WTC11 (cell line): Measurements from ENCODE around the gene KRT12. TPM values are rescaled to one million over a fixed set of nuclear protein-coding genes. Genes with fewer than 3 reads are reported as not detected.

Source experiments
- ATAC-seq: fragments of 200-7000 bp; cut with Tn5 transposase; 2 replicates; pipeline ENCODE4 v1.10.0; 2021; ENCODE audit warnings: mild to moderate bottlenecking, moderate library complexity
- CTCF ChIA-PET: fragments of 300-600 bp; sonication (Branson Sonifier 250); formaldehyde crosslinking; loops from one replicate; lab custom pipeline; 2021; ENCODE audit warnings: antibody characterized with exemption; lab: Charles Lee
- POLR2A ChIA-PET: fragments of 350-600 bp; sonication (Branson Sonifier 250); formaldehyde crosslinking; loops from one replicate; lab custom pipeline; 2021; ENCODE audit warnings: antibody characterized with exemption; lab: Charles Lee
- DNase-seq: peaks from one replicate; pipeline ENCODE4 v3.0.0; 2021; ENCODE audit warnings: low spot score
- H3K27ac Mint-ChIP-seq: 2 replicates; pipeline ENCODE4 v1.8.0; 2021; ENCODE audit warnings: mixed read lengths
- H3K27me3 Mint-ChIP-seq: 2 replicates; pipeline ENCODE4 v1.8.0; 2021; ENCODE audit warnings: low read depth, mild to moderate bottlenecking, moderate library complexity, mixed read lengths
- H3K36me3 Mint-ChIP-seq: 2 replicates; pipeline ENCODE4 v1.8.0; 2021; ENCODE audit warnings: mixed read lengths
- H3K4me1 Mint-ChIP-seq: 2 replicates; pipeline ENCODE4 v1.8.0; 2022; ENCODE audit warnings: mixed read lengths
- H3K4me3 Mint-ChIP-seq: 2 replicates; pipeline ENCODE4 v1.8.0; 2021; ENCODE audit warnings: mild to moderate bottlenecking, moderate library complexity, mixed read lengths
- H3K9me3 Mint-ChIP-seq: 2 replicates; pipeline ENCODE4 v1.8.0; 2021; ENCODE audit warnings: mixed read lengths
- ATF1 ChIP-seq: sonication (generic); formaldehyde crosslinking; IDR thresholded peaks from 2 replicates; pipeline ENCODE4 v1.8.1; 2023; ENCODE audit warnings: mild to moderate bottlenecking, moderate library complexity, missing genetic modification reagents
- CBFB ChIP-seq: sonication (generic); formaldehyde crosslinking; IDR thresholded peaks from 2 replicates; pipeline ENCODE4 v1.8.1; 2022; ENCODE audit warnings: mild to moderate bottlenecking, low read depth, missing genetic modification reagents
- ELF4 ChIP-seq: sonication (generic); formaldehyde crosslinking; IDR thresholded peaks from 2 replicates; pipeline ENCODE4 v1.8.1; 2022; ENCODE audit warnings: low read depth, mild to moderate bottlenecking, moderate library complexity, missing genetic modification reagents
- ETV6 ChIP-seq: sonication (generic); formaldehyde crosslinking; IDR thresholded peaks from 2 replicates; pipeline ENCODE4 v1.8.1; 2022; ENCODE audit warnings: mild to moderate bottlenecking, missing genetic modification reagents
- FOXK1 ChIP-seq: sonication (generic); formaldehyde crosslinking; IDR thresholded peaks from 2 replicates; pipeline ENCODE4 v1.8.0; 2022; ENCODE audit warnings: mild to moderate bottlenecking, moderate library complexity, missing genetic modification reagents
- FOXP1 ChIP-seq: sonication (generic); formaldehyde crosslinking; IDR thresholded peaks from 2 replicates; pipeline ENCODE4 v1.8.0; 2022; ENCODE audit warnings: missing genetic modification reagents, mild to moderate bottlenecking, moderate library complexity, borderline replicate concordance
- IRF2 ChIP-seq: sonication (generic); formaldehyde crosslinking; IDR thresholded peaks from 2 replicates; pipeline ENCODE4 v1.8.0; 2022; ENCODE audit warnings: low read depth, missing genetic modification reagents, borderline replicate concordance
- JAZF1 ChIP-seq: fragments of 250-450 bp; sonication (Bioruptor Pico); IDR thresholded peaks from 2 replicates; pipeline ENCODE4 v1.9.0; 2021; ENCODE audit warnings: moderate library complexity, mild to moderate bottlenecking, inconsistent platforms
- JUN ChIP-seq: sonication (generic); formaldehyde crosslinking; IDR thresholded peaks from 2 replicates; pipeline ENCODE4 v1.8.0; 2023; ENCODE audit warnings: mild to moderate bottlenecking, missing genetic modification reagents
- NFE2L1 ChIP-seq: sonication (generic); formaldehyde crosslinking; IDR thresholded peaks from 2 replicates; pipeline ENCODE4 v1.8.1; 2023; ENCODE audit warnings: missing genetic modification reagents
- NR3C1 ChIP-seq: sonication (generic); formaldehyde crosslinking; conservative IDR thresholded peaks from 2 replicates; pipeline ENCODE4 v1.8.1; 2023; ENCODE audit warnings: low read depth, mild to moderate bottlenecking, missing genetic modification reagents
- OVOL2 ChIP-seq: fragments of 250-450 bp; sonication (Bioruptor Pico); IDR thresholded peaks from 2 replicates; pipeline ENCODE4 v1.9.0; 2021; ENCODE audit warnings: mild to moderate bottlenecking, borderline replicate concordance
- PRRX2 ChIP-seq: fragments of 250-450 bp; sonication (Bioruptor Pico); IDR thresholded peaks from 2 replicates; pipeline ENCODE4 v1.8.0; 2021; ENCODE audit warnings: mild to moderate bottlenecking
- TEAD1 ChIP-seq: sonication (generic); formaldehyde crosslinking; IDR thresholded peaks from 2 replicates; pipeline ENCODE4 v1.8.0; 2022; ENCODE audit warnings: mild to moderate bottlenecking, missing genetic modification reagents
- ZNF121 ChIP-seq: sonication (generic); formaldehyde crosslinking; IDR thresholded peaks from 2 replicates; pipeline ENCODE4 v1.8.0; 2023; ENCODE audit warnings: missing genetic modification reagents
- ZNF263 ChIP-seq: sonication (generic); formaldehyde crosslinking; IDR thresholded peaks from 2 replicates; pipeline ENCODE4 v1.8.1; 2022; ENCODE audit warnings: low read depth, mild to moderate bottlenecking, moderate library complexity, missing genetic modification reagents
- ZNF423 ChIP-seq: fragments of 250-450 bp; sonication (Bioruptor Pico); IDR thresholded peaks from 2 replicates; pipeline ENCODE4 v2.1.2; 2022; ENCODE audit warnings: mild to moderate bottlenecking, moderate library complexity
- ZNF671 ChIP-seq: fragments of 250-450 bp; sonication (Bioruptor Pico); IDR thresholded peaks from 2 replicates; pipeline ENCODE4 v1.8.0; 2021; ENCODE audit warnings: mild to moderate bottlenecking
- total RNA-seq: library from RNA; stranded (reverse); gene quantifications from 3 replicates; pipeline ENCODE4 v1.2.3, GENCODE V29; 2021
- TF ChIP-seq, protein P1 (sequence below): sonication (generic); formaldehyde crosslinking; IDR thresholded peaks from 2 replicates; pipeline ENCODE4 v1.8.1; 2023; ENCODE audit warnings: mild to moderate bottlenecking, missing genetic modification reagents
- TF ChIP-seq, protein P2 (sequence below): sonication (generic); formaldehyde crosslinking; IDR thresholded peaks from 2 replicates; pipeline ENCODE4 v1.8.1; 2023; ENCODE audit warnings: mild to moderate bottlenecking, missing genetic modification reagents, moderate library complexity
- TF ChIP-seq, protein P3 (sequence below): fragments of 250-450 bp; sonication (Bioruptor Pico); IDR thresholded peaks from 2 replicates; pipeline ENCODE4 v1.9.0; 2021; ENCODE audit warnings: mild to moderate bottlenecking
- TF ChIP-seq, protein P4 (sequence below): sonication (generic); formaldehyde crosslinking; IDR thresholded peaks from 2 replicates; pipeline ENCODE4 v1.8.1; 2022; ENCODE audit warnings: mild to moderate bottlenecking, missing genetic modification reagents, moderate library complexity, borderline replicate concordance
- TF ChIP-seq, protein P5 (sequence below): sonication (generic); formaldehyde crosslinking; IDR thresholded peaks from 2 replicates; pipeline ENCODE4 v1.8.1; 2023; ENCODE audit warnings: mild to moderate bottlenecking, missing genetic modification reagents
- TF ChIP-seq, protein P6 (sequence below): sonication (generic); formaldehyde crosslinking; IDR thresholded peaks from 2 replicates; pipeline ENCODE4 v1.8.1; 2022; ENCODE audit warnings: low read depth, mild to moderate bottlenecking, moderate library complexity, missing genetic modification reagents, borderline replicate concordance
- TF ChIP-seq, protein P7 (sequence below): fragments of 250-450 bp; sonication (Bioruptor Pico); IDR thresholded peaks from 2 replicates; pipeline ENCODE4 v1.9.0; 2021; ENCODE audit warnings: moderate library complexity, mild to moderate bottlenecking, inconsistent platforms, borderline replicate concordance

KRT12 gene
- total RNA-seq, 1 experiment from 2014 or later, result not detected

DNA sequence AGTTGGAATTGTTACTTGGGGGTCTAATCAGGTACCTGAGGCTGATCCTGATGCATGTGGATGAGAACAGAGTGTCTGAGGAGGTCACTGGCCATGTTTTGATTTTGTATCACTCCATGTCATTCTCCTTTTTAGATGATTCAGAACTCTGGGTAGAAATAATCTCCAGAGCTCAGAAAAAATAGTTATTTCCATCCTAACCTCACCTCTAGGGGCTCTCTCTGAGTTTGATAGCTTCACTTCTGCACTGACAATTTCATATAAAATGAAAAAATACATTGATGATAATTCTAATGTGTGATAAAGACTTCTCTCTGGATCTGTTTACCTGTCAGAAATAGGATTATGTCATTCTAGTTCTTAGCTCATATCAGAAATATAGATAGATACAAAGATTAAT lies 6.2 kb upstream of the KRT12 start:
- no peak for TF ChIP-seq ETV6 (CRISPR knock-in tag)
- no peak for TF ChIP-seq FOXP1 (CRISPR knock-in tag)
- TF ChIP-seq, protein P1, sequence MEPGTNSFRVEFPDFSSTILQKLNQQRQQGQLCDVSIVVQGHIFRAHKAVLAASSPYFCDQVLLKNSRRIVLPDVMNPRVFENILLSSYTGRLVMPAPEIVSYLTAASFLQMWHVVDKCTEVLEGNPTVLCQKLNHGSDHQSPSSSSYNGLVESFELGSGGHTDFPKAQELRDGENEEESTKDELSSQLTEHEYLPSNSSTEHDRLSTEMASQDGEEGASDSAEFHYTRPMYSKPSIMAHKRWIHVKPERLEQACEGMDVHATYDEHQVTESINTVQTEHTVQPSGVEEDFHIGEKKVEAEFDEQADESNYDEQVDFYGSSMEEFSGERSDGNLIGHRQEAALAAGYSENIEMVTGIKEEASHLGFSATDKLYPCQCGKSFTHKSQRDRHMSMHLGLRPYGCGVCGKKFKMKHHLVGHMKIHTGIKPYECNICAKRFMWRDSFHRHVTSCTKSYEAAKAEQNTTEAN (CRISPR knock-in tag), result no peak
- TF ChIP-seq CBFB (CRISPR knock-in tag), result no peak
- TF ChIP-seq ZNF263 (CRISPR knock-in tag), result no peak
- TF ChIP-seq ZNF121 (CRISPR knock-in tag), result no peak
- no peak for TF ChIP-seq NFE2L1 (CRISPR knock-in tag)
- no peak for TF ChIP-seq ATF1 (CRISPR knock-in tag)
- TF ChIP-seq TEAD1 (CRISPR knock-in tag), result no peak
- TF ChIP-seq JAZF1 (CRISPR knock-in tag), result no peak
- no peak for TF ChIP-seq ZNF423 (CRISPR knock-in tag)
- TF ChIP-seq JUN (CRISPR knock-in tag), result no peak
- TF ChIP-seq, all 79 proteins: peak for 0
- DNase-seq (no peak), ATAC-seq (no peak)
- CTCF ChIA-PET, result interaction anchor here (0.8 to 1.9 kb wide), 8 partner anchors 10 to 790 kb away, joined by 3 to 12 read pairs (median 3); partner anchors contain the start of gene KRT20
- Mint-ChIP-seq H3K4me3 (no peak overlapping the region), H3K36me3 (no peaks in the 10 kb centered on the region), H3K4me1 (peaks cover 20% of the 10 kb centered on the region), H3K27ac (no peak overlapping the region), H3K9me3 (peaks cover 4% of the 10 kb centered on the region; the same call in 1 of the 2 replicates), H3K27me3 (no peaks in the 10 kb centered on the region)
- POLR2A ChIA-PET, result no interaction called here

DNA sequence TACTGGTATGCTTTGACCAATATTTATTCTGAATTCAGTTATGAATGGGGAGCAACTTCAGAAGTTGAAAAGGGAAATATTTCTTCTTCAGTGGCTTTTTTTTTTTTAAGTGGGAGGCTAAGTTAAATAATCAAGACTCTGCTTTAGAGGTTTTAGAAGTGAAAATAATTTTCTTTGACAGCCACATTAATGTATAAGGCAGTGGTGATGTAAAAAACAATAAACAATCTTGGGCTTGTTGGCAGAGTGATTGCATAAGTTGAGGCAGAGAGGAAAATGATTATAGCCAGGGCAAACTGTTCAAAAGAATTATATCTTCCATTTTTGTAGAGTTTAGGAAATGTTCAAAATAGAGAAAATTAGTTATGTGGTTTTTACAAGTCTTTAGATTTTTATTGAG lies 5.4 kb upstream of the KRT12 start:
- no peaks in the 10 kb centered on the region for H3K27me3 Mint-ChIP-seq
- no peak overlapping the region for H3K4me3 Mint-ChIP-seq
- H3K27ac Mint-ChIP-seq, result no peak overlapping the region
- CTCF ChIA-PET, result interaction anchor here (2.1 kb wide), 1 partner anchor 9 kb away, joined by 11 read pairs; no protein-coding TSS in a partner anchor
- H3K9me3 Mint-ChIP-seq, result peaks cover 4% of the 10 kb centered on the region; the same call in 1 of the 2 replicates
- POLR2A ChIA-PET, result no interaction called here
- no peaks in the 10 kb centered on the region for H3K36me3 Mint-ChIP-seq
- no peak for DNase-seq
- peaks cover 20% of the 10 kb centered on the region for H3K4me1 Mint-ChIP-seq
- no peak for ATAC-seq
- TF ChIP-seq, protein P2, sequence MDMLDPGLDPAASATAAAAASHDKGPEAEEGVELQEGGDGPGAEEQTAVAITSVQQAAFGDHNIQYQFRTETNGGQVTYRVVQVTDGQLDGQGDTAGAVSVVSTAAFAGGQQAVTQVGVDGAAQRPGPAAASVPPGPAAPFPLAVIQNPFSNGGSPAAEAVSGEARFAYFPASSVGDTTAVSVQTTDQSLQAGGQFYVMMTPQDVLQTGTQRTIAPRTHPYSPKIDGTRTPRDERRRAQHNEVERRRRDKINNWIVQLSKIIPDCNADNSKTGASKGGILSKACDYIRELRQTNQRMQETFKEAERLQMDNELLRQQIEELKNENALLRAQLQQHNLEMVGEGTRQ (CRISPR knock-in tag), result no peak
- TF ChIP-seq, protein P3, sequence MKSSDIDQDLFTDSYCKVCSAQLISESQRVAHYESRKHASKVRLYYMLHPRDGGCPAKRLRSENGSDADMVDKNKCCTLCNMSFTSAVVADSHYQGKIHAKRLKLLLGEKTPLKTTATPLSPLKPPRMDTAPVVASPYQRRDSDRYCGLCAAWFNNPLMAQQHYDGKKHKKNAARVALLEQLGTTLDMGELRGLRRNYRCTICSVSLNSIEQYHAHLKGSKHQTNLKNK, result no peak
- TF ChIP-seq OVOL2 (CRISPR knock-in tag), result no peak
- TF ChIP-seq, protein P4, sequence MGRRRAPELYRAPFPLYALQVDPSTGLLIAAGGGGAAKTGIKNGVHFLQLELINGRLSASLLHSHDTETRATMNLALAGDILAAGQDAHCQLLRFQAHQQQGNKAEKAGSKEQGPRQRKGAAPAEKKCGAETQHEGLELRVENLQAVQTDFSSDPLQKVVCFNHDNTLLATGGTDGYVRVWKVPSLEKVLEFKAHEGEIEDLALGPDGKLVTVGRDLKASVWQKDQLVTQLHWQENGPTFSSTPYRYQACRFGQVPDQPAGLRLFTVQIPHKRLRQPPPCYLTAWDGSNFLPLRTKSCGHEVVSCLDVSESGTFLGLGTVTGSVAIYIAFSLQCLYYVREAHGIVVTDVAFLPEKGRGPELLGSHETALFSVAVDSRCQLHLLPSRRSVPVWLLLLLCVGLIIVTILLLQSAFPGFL (CRISPR knock-in tag), result no peak
- TF ChIP-seq, protein P5, sequence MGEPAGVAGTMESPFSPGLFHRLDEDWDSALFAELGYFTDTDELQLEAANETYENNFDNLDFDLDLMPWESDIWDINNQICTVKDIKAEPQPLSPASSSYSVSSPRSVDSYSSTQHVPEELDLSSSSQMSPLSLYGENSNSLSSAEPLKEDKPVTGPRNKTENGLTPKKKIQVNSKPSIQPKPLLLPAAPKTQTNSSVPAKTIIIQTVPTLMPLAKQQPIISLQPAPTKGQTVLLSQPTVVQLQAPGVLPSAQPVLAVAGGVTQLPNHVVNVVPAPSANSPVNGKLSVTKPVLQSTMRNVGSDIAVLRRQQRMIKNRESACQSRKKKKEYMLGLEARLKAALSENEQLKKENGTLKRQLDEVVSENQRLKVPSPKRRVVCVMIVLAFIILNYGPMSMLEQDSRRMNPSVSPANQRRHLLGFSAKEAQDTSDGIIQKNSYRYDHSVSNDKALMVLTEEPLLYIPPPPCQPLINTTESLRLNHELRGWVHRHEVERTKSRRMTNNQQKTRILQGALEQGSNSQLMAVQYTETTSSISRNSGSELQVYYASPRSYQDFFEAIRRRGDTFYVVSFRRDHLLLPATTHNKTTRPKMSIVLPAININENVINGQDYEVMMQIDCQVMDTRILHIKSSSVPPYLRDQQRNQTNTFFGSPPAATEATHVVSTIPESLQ, result no peak
- TF ChIP-seq PRRX2, result no peak
- no peak for TF ChIP-seq FOXK1
- TF ChIP-seq, protein P6, sequence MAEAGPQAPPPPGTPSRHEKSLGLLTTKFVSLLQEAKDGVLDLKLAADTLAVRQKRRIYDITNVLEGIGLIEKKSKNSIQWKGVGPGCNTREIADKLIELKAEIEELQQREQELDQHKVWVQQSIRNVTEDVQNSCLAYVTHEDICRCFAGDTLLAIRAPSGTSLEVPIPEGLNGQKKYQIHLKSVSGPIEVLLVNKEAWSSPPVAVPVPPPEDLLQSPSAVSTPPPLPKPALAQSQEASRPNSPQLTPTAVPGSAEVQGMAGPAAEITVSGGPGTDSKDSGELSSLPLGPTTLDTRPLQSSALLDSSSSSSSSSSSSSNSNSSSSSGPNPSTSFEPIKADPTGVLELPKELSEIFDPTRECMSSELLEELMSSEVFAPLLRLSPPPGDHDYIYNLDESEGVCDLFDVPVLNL (CRISPR knock-in tag), result no peak
- TF ChIP-seq JAZF1 (CRISPR knock-in tag), result no peak
- no peak for TF ChIP-seq IRF2 (CRISPR knock-in tag)
- no peak for TF ChIP-seq ZNF671
- no peak for TF ChIP-seq JUN (CRISPR knock-in tag)
- no peak for TF ChIP-seq ELF4 (CRISPR knock-in tag)
- TF ChIP-seq NR3C1 (CRISPR knock-in tag), result no peak
- TF ChIP-seq, protein P7, sequence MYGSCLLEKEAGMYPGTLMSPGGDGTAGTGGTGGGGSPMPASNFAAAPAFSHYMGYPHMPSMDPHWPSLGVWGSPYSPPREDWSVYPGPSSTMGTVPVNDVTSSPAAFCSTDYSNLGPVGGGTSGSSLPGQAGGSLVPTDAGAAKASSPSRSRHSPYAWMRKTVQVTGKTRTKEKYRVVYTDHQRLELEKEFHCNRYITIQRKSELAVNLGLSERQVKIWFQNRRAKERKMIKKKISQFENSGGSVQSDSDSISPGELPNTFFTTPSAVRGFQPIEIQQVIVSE (CRISPR knock-in tag), result no peak
